Measurements from ENCODE around the gene TMEM132E. TPM values are rescaled to one million over a fixed set of nuclear protein-coding genes. Genes with fewer than 3 reads are reported as not detected.

Gene TMEM132E
- total and polyA plus RNA-seq, 2 of the 4 experiments (the other 2 are of a cell fraction) = not detected

GRCh38 chr17:34633351-34633750 lies 54.0 kb downstream of the TMEM132E start:
- no peaks in the 10 kb centered on the region for H3K36me3 ChIP-seq (ENCODE audit: control insufficient read depth, insufficient read depth, low read length)
- H2AFZ ChIP-seq (replicated peaks; ENCODE audit: low read length, poor library complexity) = no peak overlapping the region
- no peak overlapping the region for H2AK5ac ChIP-seq (ENCODE audit: low read depth, low read length)
- H3K4ac ChIP-seq (ENCODE audit: low read depth, low read length) = no peak overlapping the region
- H2BK20ac ChIP-seq (ENCODE audit: low read depth, low read length) = no peak overlapping the region
- H2BK15ac ChIP-seq (ENCODE audit: low read depth, low read length) = no peak overlapping the region
- H2BK5ac ChIP-seq (ENCODE audit: low read depth, low read length, poor library complexity, severe bottlenecking) = no peak overlapping the region
- no peak overlapping the region for H4K5ac ChIP-seq (ENCODE audit: low read depth, low read length)
- TF ChIP-seq CEBPB (IDR thresholded peaks at IDR 0.05; ENCODE audit: low read depth, low read length) = no peak
- BruUV-seq (replicated peaks) = no TSS peak
- no peak overlapping the region for H3K14ac ChIP-seq (replicated peaks; ENCODE audit: low read depth, low read length)
- no peaks in the 10 kb centered on the region for H3K79me1 ChIP-seq (ENCODE audit: low read depth in 1 of 2, low read length in 2 of 2)
- no peak for DNase-seq
- peaks cover 10% of the 10 kb centered on the region; the same call in 1 of the 2 replicates for H3K27me3 ChIP-seq (ENCODE audit: control insufficient read depth, insufficient read depth, low read length)
- no peak overlapping the region for H2BK120ac ChIP-seq (ENCODE audit: low read depth, low read length)
- H4K20me1 ChIP-seq (ENCODE audit: insufficient read depth, low read length) = no peaks in the 10 kb centered on the region
- no peaks in the 10 kb centered on the region for H3K9me3 ChIP-seq (ENCODE audit: control insufficient read depth, insufficient read depth, low read length)
- ATAC-seq (ENCODE audit: low read depth) = no peak
- H4K8ac ChIP-seq (ENCODE audit: low read depth in 2 of 2, low read length in 2 of 2) = no peak overlapping the region
- dilution Hi-C loops (cut with HindIII; ENCODE audit: low sequenced_read_pairs, unreplicated experiment) (no loop called here), in situ Hi-C loops (cut with MboI; ENCODE audit: low sequenced_read_pairs) (loop anchor here (25.0 kb wide), 1 partner anchor 479 kb away; the partner anchor contains the start of genes FNDC8 and RAD51D), intact Hi-C loops (cut with micrococcal nuclease) (no loop called here)
- H3K9ac ChIP-seq (ENCODE audit: low read depth, low read length) = no peak overlapping the region
- no peak overlapping the region for H2AK9ac ChIP-seq (replicated peaks; ENCODE audit: low read depth, low read length, poor library complexity)
- no peak overlapping the region for H3K56ac ChIP-seq (ENCODE audit: extremely low read depth, insufficient read depth, low read length)
- ChIA-PET CTCF (no interaction called here), POLR2A (ENCODE audit: unreplicated experiment) (no interaction called here)
- no peak overlapping the region for H3K4me2 ChIP-seq (ENCODE audit: low read depth, low read length)
- 80% methylated on average over 1 of the region's 4 CpGs; no CpG with 5 or more reads in 1 of the 2 experiments for WGBS, 2 experiments (ENCODE audit: extremely low coverage in 2 of 2, insufficient read length in 1 of 2)
- H3K18ac ChIP-seq (ENCODE audit: low read depth, low read length) = no peak overlapping the region
- no peak overlapping the region for H3K4me3 ChIP-seq (ENCODE audit: insufficient read depth, low read depth, low read length)
- no peaks in the 10 kb centered on the region for H3K9me1 ChIP-seq (ENCODE audit: insufficient read depth, low read length)
- no peak overlapping the region for H4K91ac ChIP-seq (ENCODE audit: insufficient read depth, low read depth, low read length)
- no peaks in the 10 kb centered on the region for H3K4me1 ChIP-seq (ENCODE audit: control insufficient read depth, insufficient read depth, low read length)
- no peak overlapping the region for H3K23ac ChIP-seq (ENCODE audit: low read depth, low read length)
- H3K27ac ChIP-seq (ENCODE audit: insufficient read depth, low read length) = no peak overlapping the region

Data from IMR-90 (cell line).